ENCODE measurements around the gene DDX1. TPM values are rescaled to one million over a fixed set of nuclear protein-coding genes. Genes with fewer than 3 reads are reported as not detected.

The DDX1 gene
- total and polyA plus RNA-seq, 2 experiments from 2014 or later, result 37.5 to 109 TPM

GRCh38 chr2:15653806-15654726 is 62.4 kb downstream of the DDX1 start:
- Histone ChIP-seq H3K4me3 (no peak overlapping the region), H3K27me3 (no peaks in the 10 kb centered on the region), H3K4me1 (ENCODE audit: low read depth) (no peaks in the 10 kb centered on the region), H3K36me3 (no peaks in the 10 kb centered on the region), H3K27ac (no peak overlapping the region), H3K9me3 (ENCODE audit: low read depth) (no peaks in the 10 kb centered on the region)
- no peak for TF ChIP-seq CTCF (IDR thresholded peaks at IDR 0.05; ENCODE audit: low read depth, low read length)
- peak in 1 of 2 donors; percentile 38 for DNase-seq (ENCODE audit: low read depth in 1 of 2, low spot score in 1 of 2)

GRCh38 chr2:15654727-15655073 is 63.0 kb downstream of the DDX1 start:
- Histone ChIP-seq H3K27ac (no peak overlapping the region), H3K27me3 (no peaks in the 10 kb centered on the region), H3K4me3 (no peak overlapping the region), H3K4me1 (ENCODE audit: low read depth) (no peaks in the 10 kb centered on the region), H3K36me3 (no peaks in the 10 kb centered on the region), H3K9me3 (ENCODE audit: low read depth) (no peaks in the 10 kb centered on the region)
- no peak for DNase-seq (ENCODE audit: low read depth in 1 of 2, low spot score in 1 of 2)
- no peak for TF ChIP-seq CTCF (IDR thresholded peaks at IDR 0.05; ENCODE audit: low read depth, low read length)

- TF ChIP-seq CTCF (IDR thresholded peaks at IDR 0.05; ENCODE audit: low read depth, low read length), result no peak
- Histone ChIP-seq H3K36me3 (no peaks in the 10 kb centered on the region), H3K27ac (no peak overlapping the region)
These were observed 63.6 kb downstream of the DDX1 start for GRCh38 chr2:15655123-15655887.

GRCh38 chr2:15656090-15656489 is 64.4 kb downstream of the DDX1 start:
- Histone ChIP-seq H3K4me1 (ENCODE audit: low read depth) (no peaks in the 10 kb centered on the region), H3K4me3 (no peak overlapping the region), H3K36me3 (no peaks in the 10 kb centered on the region), H3K9me3 (ENCODE audit: low read depth) (no peaks in the 10 kb centered on the region), H3K27ac (no peak overlapping the region), H3K27me3 (no peaks in the 10 kb centered on the region)
- TF ChIP-seq CTCF (IDR thresholded peaks at IDR 0.05; ENCODE audit: low read depth, low read length), result no peak
- no peak for DNase-seq (ENCODE audit: low read depth in 1 of 2, low spot score in 1 of 2)

More at GRCh38 chr2:15655123-15655887, 63.6 kb downstream of the DDX1 start:
- Histone ChIP-seq H3K4me1 (ENCODE audit: low read depth) (no peaks in the 10 kb centered on the region), H3K9me3 (ENCODE audit: low read depth) (no peaks in the 10 kb centered on the region), H3K27me3 (no peaks in the 10 kb centered on the region), H3K4me3 (no peak overlapping the region)
- DNase-seq (ENCODE audit: low read depth in 1 of 2, low spot score in 1 of 2), result no peak

GRCh38 chr2:15657759-15658158 is 66.1 kb downstream of the DDX1 start:
- no peak for TF ChIP-seq CTCF (IDR thresholded peaks at IDR 0.05; ENCODE audit: low read depth, low read length)

More at GRCh38 chr2:15657759-15658158, 66.1 kb downstream of the DDX1 start:
- Histone ChIP-seq H3K4me1 (ENCODE audit: low read depth) (no peaks in the 10 kb centered on the region), H3K36me3 (no peaks in the 10 kb centered on the region), H3K9me3 (ENCODE audit: low read depth) (no peaks in the 10 kb centered on the region), H3K27ac (no peak overlapping the region), H3K4me3 (no peak overlapping the region), H3K27me3 (no peaks in the 10 kb centered on the region)
- no peak for DNase-seq (ENCODE audit: low read depth in 1 of 2, low spot score in 1 of 2)
